Measurements from ENCODE around the gene OSER1. TPM values are rescaled to one million over a fixed set of nuclear protein-coding genes. Genes with fewer than 3 reads are reported as not detected.

Gene OSER1
- total RNA-seq, 3 donors from 2014 or later (not counting 1 experiment from before 2014, with no cell fraction given) = 72.3 to 93.9 (median 78.3) TPM

DNA sequence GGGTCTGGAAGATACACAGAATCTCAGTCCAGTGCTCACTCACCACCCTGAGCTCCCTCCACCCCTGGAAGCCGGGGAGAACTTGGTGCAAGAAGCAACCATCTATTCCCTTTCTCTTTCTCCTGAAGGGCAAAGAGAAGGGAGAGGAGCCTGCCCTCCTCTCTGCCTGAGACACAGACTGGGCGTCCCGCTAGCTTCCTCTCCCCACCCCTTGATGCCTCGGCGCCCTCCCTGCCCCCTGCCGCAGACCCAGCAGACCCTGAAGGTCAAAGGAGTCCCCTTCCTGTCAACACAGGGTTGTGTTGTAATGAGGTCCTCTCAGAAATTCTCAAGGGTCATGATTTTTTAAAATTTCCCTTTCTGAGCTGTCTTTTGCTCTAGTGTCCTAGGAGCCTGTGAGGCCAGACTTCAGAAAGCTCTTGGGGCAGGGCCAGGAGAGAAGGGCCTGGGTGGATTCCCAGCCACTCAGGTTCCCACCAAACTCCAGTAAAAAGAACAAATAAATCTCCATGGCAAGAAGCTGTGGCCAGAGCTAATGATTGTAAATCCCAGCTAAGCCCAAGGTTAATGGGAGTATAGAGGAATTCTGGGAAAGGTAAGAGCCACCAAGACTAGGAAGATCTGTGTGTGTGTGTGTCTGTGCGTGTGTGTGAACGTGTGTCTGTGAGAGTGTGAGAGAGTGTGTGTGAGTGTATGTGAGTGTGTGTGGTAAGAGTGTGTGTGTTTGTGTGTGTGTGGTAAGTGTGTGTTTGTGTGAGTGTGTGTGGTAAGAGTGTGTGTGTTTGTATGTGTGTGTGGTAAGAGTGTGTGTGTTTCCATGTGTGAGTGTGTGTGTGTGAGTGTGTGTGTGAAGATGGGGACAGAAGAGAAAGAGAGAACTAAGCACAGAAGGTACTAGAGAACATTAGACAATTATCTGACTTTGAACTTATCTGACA, 22.5 kb downstream of the OSER1 start:
- H3K9me3 ChIP-seq (ENCODE audit: control insufficient read depth, insufficient read depth, low read length) = no peaks in the 10 kb centered on the region
- Mint-ChIP-seq H3K4me3 (no peak overlapping the region), H3K36me3 (no peaks in the 10 kb centered on the region), H3K9me3 (no peaks in the 10 kb centered on the region), H3K27me3 (ENCODE audit: low read depth in 2 of 2) (peaks cover 28 to 44% of the 10 kb centered on the region in 2 donors), H3K4me1 (no peaks in the 10 kb centered on the region), H3K27ac (no peak overlapping the region)
- H3K36me3 ChIP-seq (ENCODE audit: control insufficient read depth, insufficient read depth, low read length) = no peaks in the 10 kb centered on the region
- 52% methylated on average over 4 of the region's 8 CpGs for WGBS (ENCODE audit: insufficient coverage)
- peak in 2 of 3 donors; percentile 32 to 39 for ATAC-seq
- intact Hi-C loops (cut with micrococcal nuclease) = loop anchor here (10.0 kb wide), 1 partner anchor 443 kb away; no protein-coding TSS in a partner anchor
- H3K27ac ChIP-seq (ENCODE audit: low read length) = no peak overlapping the region
- H3K4me3 ChIP-seq (ENCODE audit: low read length) = no peak overlapping the region
- H3K4me1 ChIP-seq (ENCODE audit: control insufficient read depth, insufficient read depth, low read length) = peaks cover 10% of the 10 kb centered on the region
- TF ChIP-seq, protein P1, sequence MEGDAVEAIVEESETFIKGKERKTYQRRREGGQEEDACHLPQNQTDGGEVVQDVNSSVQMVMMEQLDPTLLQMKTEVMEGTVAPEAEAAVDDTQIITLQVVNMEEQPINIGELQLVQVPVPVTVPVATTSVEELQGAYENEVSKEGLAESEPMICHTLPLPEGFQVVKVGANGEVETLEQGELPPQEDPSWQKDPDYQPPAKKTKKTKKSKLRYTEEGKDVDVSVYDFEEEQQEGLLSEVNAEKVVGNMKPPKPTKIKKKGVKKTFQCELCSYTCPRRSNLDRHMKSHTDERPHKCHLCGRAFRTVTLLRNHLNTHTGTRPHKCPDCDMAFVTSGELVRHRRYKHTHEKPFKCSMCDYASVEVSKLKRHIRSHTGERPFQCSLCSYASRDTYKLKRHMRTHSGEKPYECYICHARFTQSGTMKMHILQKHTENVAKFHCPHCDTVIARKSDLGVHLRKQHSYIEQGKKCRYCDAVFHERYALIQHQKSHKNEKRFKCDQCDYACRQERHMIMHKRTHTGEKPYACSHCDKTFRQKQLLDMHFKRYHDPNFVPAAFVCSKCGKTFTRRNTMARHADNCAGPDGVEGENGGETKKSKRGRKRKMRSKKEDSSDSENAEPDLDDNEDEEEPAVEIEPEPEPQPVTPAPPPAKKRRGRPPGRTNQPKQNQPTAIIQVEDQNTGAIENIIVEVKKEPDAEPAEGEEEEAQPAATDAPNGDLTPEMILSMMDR (IDR thresholded peaks at IDR 0.05) = no peak
- H3K27me3 ChIP-seq (ENCODE audit: control insufficient read depth, insufficient read depth, low read length) = peaks cover 22% of the 10 kb centered on the region
- no peak for DNase-seq

DNA sequence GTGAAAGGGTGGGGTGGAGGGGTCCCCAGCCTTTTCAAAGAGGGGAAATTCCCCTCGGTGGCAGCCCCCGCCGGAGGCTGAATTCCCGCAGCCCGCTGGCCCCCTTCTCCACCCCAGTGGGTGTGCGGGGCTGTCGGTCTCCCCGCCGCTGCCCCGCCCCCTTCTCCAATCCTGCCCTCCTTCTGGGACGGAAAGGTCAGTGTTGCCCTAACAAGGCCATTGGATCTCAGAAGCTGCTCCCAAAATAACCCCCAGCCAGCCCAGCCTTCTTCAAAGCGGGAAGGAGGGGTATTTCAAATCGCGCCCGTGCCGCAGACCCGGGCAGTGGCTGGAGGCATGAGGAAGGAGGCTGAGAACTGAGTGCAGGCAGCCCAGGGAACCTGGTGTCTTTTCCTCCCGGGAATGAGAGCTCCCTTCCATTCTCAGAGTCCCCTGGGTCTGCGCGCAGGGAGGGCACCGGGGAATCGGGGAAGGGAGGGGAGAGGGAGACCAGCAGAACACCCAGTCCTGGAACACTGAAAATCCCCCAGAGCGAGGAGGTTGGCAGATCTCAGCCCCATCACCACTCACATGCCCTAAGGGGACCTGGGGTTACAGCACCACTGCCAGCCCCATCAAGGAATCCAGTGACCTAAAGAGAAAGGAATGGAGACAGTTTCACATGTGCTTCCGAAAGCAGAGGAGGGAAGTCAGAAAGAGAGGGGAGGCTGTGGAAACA, 23.4 kb downstream of the OSER1 start, which contains the start of gene JPH2:
Gene JPH2 (minus strand): TSS at position 135 of the 718 bp plus-strand sequence. CDS start 483 bp downstream, outside the sequence.
- no peak within 1 kb of the TSS for H3K4me3 ChIP-seq (ENCODE audit: low read length)
- TF ChIP-seq, protein P1 (IDR thresholded peaks at IDR 0.05) = no peak
- Mint-ChIP-seq H3K4me3 (no peak within 1 kb of the TSS), H3K4me1 (no peaks in the 10 kb centered on the region), H3K27me3 (ENCODE audit: low read depth in 2 of 2) (peaks cover 35 to 51% of the 10 kb centered on the region in 2 donors), H3K9me3 (no peaks in the 10 kb centered on the region), H3K36me3 (no peaks in the 10 kb centered on the region), H3K27ac (no peak within 1 kb of the TSS)
- ATAC-seq (peak in 1 of 3 donors; percentile 5), DNase-seq (no peak)
- H3K4me1 ChIP-seq (ENCODE audit: control insufficient read depth, insufficient read depth, low read length) = peaks cover 10% of the 10 kb centered on the region
- WGBS (ENCODE audit: insufficient coverage) = 4% methylated on average over 16 of the region's 24 CpGs
- no peak within 1 kb of the TSS for H3K27ac ChIP-seq (ENCODE audit: low read length)
- intact Hi-C loops (cut with micrococcal nuclease) = loop anchor here (10.0 kb wide), 1 partner anchor 442 kb away; no protein-coding TSS in a partner anchor
- H3K27me3 ChIP-seq (ENCODE audit: control insufficient read depth, insufficient read depth, low read length) = peaks cover 22% of the 10 kb centered on the region
- no peaks in the 10 kb centered on the region for H3K36me3 ChIP-seq (ENCODE audit: control insufficient read depth, insufficient read depth, low read length)
- no peaks in the 10 kb centered on the region for H3K9me3 ChIP-seq (ENCODE audit: control insufficient read depth, insufficient read depth, low read length)

DNA sequence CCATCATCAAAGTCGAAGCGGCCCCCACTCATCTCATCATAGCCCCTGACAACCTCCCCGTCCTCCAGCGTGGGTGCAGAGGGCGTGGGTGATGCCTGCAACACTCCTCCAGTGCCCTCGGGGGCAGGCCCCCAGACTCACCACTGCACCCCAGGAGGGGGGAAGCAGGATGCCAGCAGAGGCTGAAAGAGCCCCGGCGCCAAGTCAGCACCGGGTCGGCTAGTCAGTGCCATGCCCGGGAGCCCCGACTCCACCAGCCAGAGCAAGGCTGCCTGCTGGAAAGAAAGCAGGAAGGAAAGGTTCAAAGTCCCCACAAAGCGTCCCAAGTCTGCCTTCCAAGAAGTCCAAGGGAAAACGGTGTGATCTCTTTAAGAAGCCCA, 23.9 kb downstream of the OSER1 start:
- no peak for DNase-seq
- 21% methylated on average over 14 of the region's 14 CpGs for whole genome bisulfite sequencing (ENCODE audit: insufficient coverage)
- intact Hi-C loops (cut with micrococcal nuclease) = loop anchor here (10.0 kb wide), 1 partner anchor 442 kb away; no protein-coding TSS in a partner anchor
- Mint-ChIP-seq H3K36me3 (no peaks in the 10 kb centered on the region), H3K4me3 (no peak overlapping the region), H3K4me1 (no peaks in the 10 kb centered on the region), H3K9me3 (no peaks in the 10 kb centered on the region), H3K27me3 (ENCODE audit: low read depth in 2 of 2) (peaks cover 40 to 52% of the 10 kb centered on the region in 2 donors), H3K27ac (no peak overlapping the region)
- no peak for ATAC-seq
- H3K27ac ChIP-seq (ENCODE audit: low read length) = no peak overlapping the region
- no peaks in the 10 kb centered on the region for H3K9me3 ChIP-seq (ENCODE audit: control insufficient read depth, insufficient read depth, low read length)
- TF ChIP-seq, protein P1 (IDR thresholded peaks at IDR 0.05) = no peak
- H3K36me3 ChIP-seq (ENCODE audit: control insufficient read depth, insufficient read depth, low read length) = no peaks in the 10 kb centered on the region
- peaks cover 10% of the 10 kb centered on the region for H3K4me1 ChIP-seq (ENCODE audit: control insufficient read depth, insufficient read depth, low read length)
- H3K27me3 ChIP-seq (ENCODE audit: control insufficient read depth, insufficient read depth, low read length) = peaks cover 22% of the 10 kb centered on the region
- no peak overlapping the region for H3K4me3 ChIP-seq (ENCODE audit: low read length)
